GF-D8 (cell line): Measurements from ENCODE around the gene RIMS1.

Experiments used
- DNase-seq: peaks from one replicate; lab custom pipeline; 2025; lab: John Stamatoyannopoulos, UW

RIMS1 gene

GRCh38 chr6:72416744-72417465 is 530.6 kb downstream of the RIMS1 start:
- DNase-seq: no peak

GRCh38 chr6:72417759-72418158 is 531.4 kb downstream of the RIMS1 start:
- no peak for DNase-seq

GRCh38 chr6:72418495-72418894 is 532.1 kb downstream of the RIMS1 start:
- no peak for DNase-seq

- no peak for DNase-seq
Observed at GRCh38 chr6:72419966-72420365, 533.6 kb downstream of the RIMS1 start.

GRCh38 chr6:72420409-72420808 is 534.1 kb downstream of the RIMS1 start:
- DNase-seq: no peak

- no peak for DNase-seq
Observed at GRCh38 chr6:72421387-72421786, 535.0 kb downstream of the RIMS1 start.

GRCh38 chr6:72422171-72422570 is 535.8 kb downstream of the RIMS1 start:
- DNase-seq: no peak

GRCh38 chr6:72424476-72424875 is 538.1 kb downstream of the RIMS1 start:
- no peak for DNase-seq

- no peak for DNase-seq
Observed at GRCh38 chr6:72425003-72425681, 538.8 kb downstream of the RIMS1 start.

- DNase-seq: no peak
Observed at GRCh38 chr6:72440611-72441010, 554.3 kb downstream of the RIMS1 start.

GRCh38 chr6:72446430-72446829 is 560.1 kb downstream of the RIMS1 start:
- no peak for DNase-seq
